Upper lobe of left lung (tissue), 6 donors: ENCODE results near the gene MACROD2. TPM values are rescaled to one million over a fixed set of nuclear protein-coding genes. Genes with fewer than 3 reads are reported as not detected.

Source experiments
- ATAC-seq, 2 donors: fragments of 200-7000 bp; cut with Tn5 transposase; one replicate each; pipeline ENCODE4 v1.9.1; 2022; ENCODE audit warnings: mild to moderate bottlenecking in 2 of 2, moderate library complexity in 2 of 2; ENCODE audit not compliant: low FRiP score in 2 of 2
- DNase-seq, 2 donors: peaks; one replicate each; pipeline ENCODE4 v3.0.0-alpha.2; 2019 to 2020
- H3K27ac ChIP-seq, 4 donors: fragments of 200-600 bp; sonication (generic); one replicate each; pipeline ENCODE4 v1.5.1; 2016 to 2019
- H3K27me3 ChIP-seq, 4 donors: fragments of 200-600 bp; sonication (generic); one replicate each; pipeline ENCODE4 v1.5.1; 2017 to 2019
- H3K36me3 ChIP-seq, 4 donors: fragments of 200-600 bp; sonication (generic); one replicate each; pipeline ENCODE4 v1.5.1; 2016 to 2019
- H3K4me1 ChIP-seq, 4 donors: fragments of 200-600 bp; sonication (generic); one replicate each; pipeline ENCODE4 v1.5.1; 2018 to 2019
- H3K4me3 ChIP-seq, 4 donors: fragments of 200-600 bp; sonication (generic); one replicate each; pipeline ENCODE4 v1.5.1; 2017 to 2019; ENCODE audit warnings: mild to moderate bottlenecking in 2 of 4, moderate library complexity in 1 of 4
- H3K9me3 ChIP-seq, 4 donors: fragments of 200-600 bp; sonication (generic); one replicate each; pipeline ENCODE4 v1.5.1; 2018 to 2019
- EP300 ChIP-seq, 4 donors: sonication (generic); formaldehyde crosslinking; IDR thresholded peaks; one replicate each; pipeline ENCODE4 v1.5.1; 2017; ENCODE audit warnings: antibody characterized with exemption in 4 of 4, control low read depth in 2 of 4
- POLR2A ChIP-seq, 4 donors: fragments of 450-650 bp; IDR thresholded peaks; one replicate each; pipeline ENCODE4 v1.5.1; 2016 to 2017; ENCODE audit warnings: antibody characterized with exemption in 4 of 4, mild to moderate bottlenecking in 2 of 4
- POLR2AphosphoS5 ChIP-seq, 2 donors: sonication (generic); formaldehyde crosslinking; IDR thresholded peaks; one replicate each; pipeline ENCODE4 v1.5.1; 2017; ENCODE audit warnings: antibody characterized with exemption in 2 of 2
- WGBS, 2 donors: methylation state at CpG; one replicate each; pipeline ENCODE4 v1.1.5; 2017 to 2018; 5-methylcytosine and 5-hydroxymethylcytosine counted together
- total RNA-seq, 6 donors: library from RNA; depleted of rRNA in 4 of 6; stranded (reverse); fragments of >200 nt in 4 of 6; gene quantifications; one replicate each; pipeline versions ENCODE4 v1.1.0 to v1.2.1, GENCODE V29; 2016 to 2021
- TF ChIP-seq, protein P1 (sequence below), 6 experiments: fragments of 450-650 bp in 4 of 6; fragments of 200-600 bp in 2 of 6; sonication (generic) in 2 of 6; IDR thresholded peaks; one replicate each; pipeline ENCODE4 v1.5.1; 2016 to 2019; ENCODE audit warnings: antibody characterized with exemption in 6 of 6
- donor health status: DM: no; HTN: no; CAD: no; lungs with moderate emphysema.
- donor health status: DM: no; HTN: yes; CAD: no; lungs with severe emphysema.

The MACROD2 gene
- total RNA-seq, 6 donors from 2014 or later, result 20.7 to 84.3 (median 36.3) TPM

DNA sequence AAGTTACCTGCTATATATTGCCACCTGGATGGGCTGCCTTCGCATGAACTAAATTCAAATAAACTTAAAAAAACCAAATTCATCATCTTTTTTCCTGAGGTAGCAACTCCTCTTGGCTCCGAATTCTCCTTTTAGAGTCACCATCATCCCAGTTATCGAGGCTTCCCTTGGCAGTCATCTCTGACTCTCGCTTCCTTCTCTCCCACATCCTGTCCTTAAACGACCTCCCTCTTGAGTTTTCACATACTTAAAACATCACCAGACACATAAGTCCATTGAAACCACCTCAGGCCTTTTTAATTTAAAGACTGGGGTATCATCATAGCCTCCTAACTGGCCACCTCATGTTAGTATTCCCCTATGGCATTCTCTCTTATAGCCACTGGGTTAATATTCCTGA is 638.2 kb downstream of the MACROD2 start:
- no peak overlapping the region for H3K27ac ChIP-seq
- no peaks in the 10 kb centered on the region for H3K36me3 ChIP-seq
- no peak overlapping the region for H3K4me3 ChIP-seq
- TF ChIP-seq, protein P1, sequence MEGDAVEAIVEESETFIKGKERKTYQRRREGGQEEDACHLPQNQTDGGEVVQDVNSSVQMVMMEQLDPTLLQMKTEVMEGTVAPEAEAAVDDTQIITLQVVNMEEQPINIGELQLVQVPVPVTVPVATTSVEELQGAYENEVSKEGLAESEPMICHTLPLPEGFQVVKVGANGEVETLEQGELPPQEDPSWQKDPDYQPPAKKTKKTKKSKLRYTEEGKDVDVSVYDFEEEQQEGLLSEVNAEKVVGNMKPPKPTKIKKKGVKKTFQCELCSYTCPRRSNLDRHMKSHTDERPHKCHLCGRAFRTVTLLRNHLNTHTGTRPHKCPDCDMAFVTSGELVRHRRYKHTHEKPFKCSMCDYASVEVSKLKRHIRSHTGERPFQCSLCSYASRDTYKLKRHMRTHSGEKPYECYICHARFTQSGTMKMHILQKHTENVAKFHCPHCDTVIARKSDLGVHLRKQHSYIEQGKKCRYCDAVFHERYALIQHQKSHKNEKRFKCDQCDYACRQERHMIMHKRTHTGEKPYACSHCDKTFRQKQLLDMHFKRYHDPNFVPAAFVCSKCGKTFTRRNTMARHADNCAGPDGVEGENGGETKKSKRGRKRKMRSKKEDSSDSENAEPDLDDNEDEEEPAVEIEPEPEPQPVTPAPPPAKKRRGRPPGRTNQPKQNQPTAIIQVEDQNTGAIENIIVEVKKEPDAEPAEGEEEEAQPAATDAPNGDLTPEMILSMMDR (IDR thresholded peaks at IDR 0.05), result no peak
- no peak for TF ChIP-seq EP300 (IDR thresholded peaks at IDR 0.05)
- TF ChIP-seq POLR2A (IDR thresholded peaks at IDR 0.05), result no peak
- no peak for TF ChIP-seq POLR2AphosphoS5 (IDR thresholded peaks at IDR 0.05)
- ATAC-seq, result no peak
- WGBS, 2 donors, result 63 to 69% methylated on average over 5 of the region's 5 CpGs
- H3K4me1 ChIP-seq, result no peaks in the 10 kb centered on the region
- DNase-seq, result no peak
- no peaks in the 10 kb centered on the region for H3K27me3 ChIP-seq
- H3K9me3 ChIP-seq, result no peaks in the 10 kb centered on the region

DNA sequence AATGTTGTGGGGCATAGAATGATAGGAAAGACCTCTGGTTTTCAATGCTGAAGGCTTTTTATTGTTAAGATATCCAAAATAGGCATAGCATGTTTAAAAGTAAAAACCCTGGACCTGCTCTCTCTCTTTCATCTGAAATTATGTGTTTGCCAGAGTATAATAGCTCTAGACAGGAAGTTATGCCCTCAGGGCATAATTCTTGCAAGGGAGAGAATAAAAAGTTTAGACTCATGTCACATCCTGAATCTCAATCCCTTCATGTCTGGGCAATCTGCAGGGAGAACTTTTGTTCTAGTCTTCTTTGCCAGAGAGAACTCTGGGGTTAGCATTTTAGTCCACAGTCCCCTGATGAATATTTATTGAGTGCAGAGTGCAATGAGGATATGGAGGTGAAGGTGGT is 639.3 kb downstream of the MACROD2 start:
- H3K27ac ChIP-seq, result no peak overlapping the region
- ATAC-seq (no peak), DNase-seq (no peak)
- H3K27me3 ChIP-seq, result no peaks in the 10 kb centered on the region
- H3K9me3 ChIP-seq, result no peaks in the 10 kb centered on the region
- H3K4me1 ChIP-seq, result no peaks in the 10 kb centered on the region
- TF ChIP-seq EP300 (IDR thresholded peaks at IDR 0.05) (no peak), POLR2A (IDR thresholded peaks at IDR 0.05) (no peak), POLR2AphosphoS5 (IDR thresholded peaks at IDR 0.05) (no peak)
- TF ChIP-seq, protein P1 (IDR thresholded peaks at IDR 0.05), result no peak
- H3K36me3 ChIP-seq, result no peaks in the 10 kb centered on the region
- no peak overlapping the region for H3K4me3 ChIP-seq

DNA sequence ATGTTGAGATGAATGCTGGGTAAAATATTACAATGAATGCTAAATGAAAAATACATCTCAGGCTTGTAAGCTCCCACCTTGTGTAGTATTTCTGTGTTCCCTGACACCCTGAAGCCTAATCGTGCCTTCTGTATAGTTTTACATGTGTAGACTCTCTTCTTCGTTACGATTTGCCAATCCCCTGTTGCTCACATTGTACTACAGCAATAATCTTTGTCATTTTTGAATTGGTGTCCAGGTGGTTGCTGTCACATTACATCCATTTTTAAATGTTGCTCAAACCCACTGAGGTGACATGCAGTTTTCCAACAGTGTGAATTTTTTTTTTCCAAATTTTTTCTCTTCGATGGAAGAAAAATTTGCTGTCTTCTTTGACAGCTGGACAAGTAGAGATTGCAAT is 642.1 kb downstream of the MACROD2 start:
- H3K9me3 ChIP-seq, result peaks cover 0 to 14% (median 0%) of the 10 kb centered on the region in 4 donors
- no peaks in the 10 kb centered on the region for H3K36me3 ChIP-seq
- H3K4me3 ChIP-seq, result no peak overlapping the region
- no peaks in the 10 kb centered on the region for H3K27me3 ChIP-seq
- no peak overlapping the region for H3K27ac ChIP-seq
- ATAC-seq (no peak), DNase-seq (no peak)
- TF ChIP-seq, protein P1 (IDR thresholded peaks at IDR 0.05), result no peak
- no peak for TF ChIP-seq POLR2AphosphoS5 (IDR thresholded peaks at IDR 0.05)
- TF ChIP-seq EP300 (IDR thresholded peaks at IDR 0.05), result no peak
- TF ChIP-seq POLR2A (IDR thresholded peaks at IDR 0.05), result no peak
- WGBS, 2 donors, result 78 to 89% methylated on average over 4 of the region's 4 CpGs
- H3K4me1 ChIP-seq, result no peaks in the 10 kb centered on the region

DNA sequence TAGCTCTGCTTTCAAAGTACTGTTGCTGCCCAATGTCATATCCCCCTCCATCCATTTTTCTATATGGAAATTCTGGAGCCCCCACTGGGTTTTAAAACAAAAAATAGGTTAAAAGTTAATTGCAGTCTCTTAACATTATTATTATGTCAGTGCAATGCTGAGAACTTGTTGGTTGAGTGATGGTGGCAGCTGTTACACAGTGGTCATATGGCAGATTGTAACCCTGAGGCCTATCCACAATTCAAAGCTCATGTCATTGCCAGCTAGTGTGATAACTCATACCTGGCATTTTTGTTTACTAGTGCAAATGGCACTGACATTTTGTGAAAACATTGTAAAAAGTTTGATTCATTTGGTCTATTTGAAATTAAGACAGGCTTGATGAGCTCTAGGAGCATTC is 647.8 kb downstream of the MACROD2 start:
- Histone ChIP-seq H3K9me3 (peaks cover 0 to 14% (median 0%) of the 10 kb centered on the region in 4 donors), H3K4me3 (no peak overlapping the region), H3K4me1 (no peaks in the 10 kb centered on the region), H3K36me3 (no peaks in the 10 kb centered on the region), H3K27me3 (no peaks in the 10 kb centered on the region), H3K27ac (no peak overlapping the region)
- no peak for ATAC-seq
- DNase-seq, result no peak
- TF ChIP-seq, protein P1 (IDR thresholded peaks at IDR 0.05), result no peak
- TF ChIP-seq POLR2AphosphoS5 (IDR thresholded peaks at IDR 0.05) (no peak), EP300 (IDR thresholded peaks at IDR 0.05) (no peak), POLR2A (IDR thresholded peaks at IDR 0.05) (no peak)

DNA sequence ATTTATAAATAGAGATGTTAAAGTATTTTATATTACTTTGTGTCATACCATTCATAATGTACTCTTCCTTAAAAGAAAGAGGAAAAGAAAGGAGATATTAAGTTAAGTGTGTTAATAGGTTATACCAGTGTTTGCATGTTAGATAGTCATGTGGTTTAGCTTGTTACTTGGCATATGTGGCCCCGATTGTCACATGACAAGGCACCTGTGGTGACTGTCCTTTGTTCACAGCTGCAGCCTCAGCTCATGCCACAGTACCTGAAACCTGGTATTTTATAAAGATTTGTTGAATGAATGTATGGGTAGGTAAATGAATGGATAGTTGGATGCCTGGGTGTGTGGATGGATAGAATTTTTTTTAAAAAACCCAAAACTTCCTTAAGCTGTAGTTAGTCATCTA is 648.2 kb downstream of the MACROD2 start:
- Histone ChIP-seq H3K36me3 (no peaks in the 10 kb centered on the region), H3K27me3 (no peaks in the 10 kb centered on the region), H3K9me3 (peaks cover 0 to 14% (median 0%) of the 10 kb centered on the region in 4 donors), H3K27ac (no peak overlapping the region), H3K4me1 (no peaks in the 10 kb centered on the region), H3K4me3 (no peak overlapping the region)
- 91 to 96% methylated on average over 1 of the region's 1 CpG for WGBS, 2 donors
- DNase-seq (no peak), ATAC-seq (no peak)
- TF ChIP-seq POLR2AphosphoS5 (IDR thresholded peaks at IDR 0.05) (no peak), POLR2A (IDR thresholded peaks at IDR 0.05) (no peak), EP300 (IDR thresholded peaks at IDR 0.05) (no peak)
- TF ChIP-seq, protein P1 (IDR thresholded peaks at IDR 0.05), result no peak
